Natural killer cell treated with Interleukin-12 subunit alpha and Interleukin-12 subunit beta and Interleukin-15 and Interleukin-18, amount 100 ng/mL, for 72 hours (primary cell): ENCODE data around the gene SCML2. TPM values are rescaled to one million over a fixed set of nuclear protein-coding genes. Genes with fewer than 3 reads are reported as not detected.

Experiments
- ATAC-seq, 2 donors: fragments of 150-1000 bp; cut with Tn5 transposase in 1 of 2; sonication (Bioruptor Pico), chemical (Tn5 transposase) in 1 of 2; 2 replicates each; pipeline ENCODE4 v1.10.0; 2021
- DNase-seq: peaks from one replicate; pipeline ENCODE4 v3.0.0; 2022; ENCODE audit warnings: low spot score
- H3K27ac Mint-ChIP-seq, 2 donors: 1 replicate in 1 of 2; 2 replicates in 1 of 2; pipeline ENCODE4 v1.8.0; 2022; ENCODE audit warnings: mixed read lengths in 2 of 2, mild to moderate bottlenecking in 1 of 2, moderate library complexity in 1 of 2
- H3K27me3 Mint-ChIP-seq, 2 donors: 1 replicate in 1 of 2; 2 replicates in 1 of 2; pipeline ENCODE4 v1.8.0; 2022; ENCODE audit warnings: mixed read lengths in 2 of 2
- H3K36me3 Mint-ChIP-seq: one replicate; pipeline ENCODE4 v1.8.0; 2022; ENCODE audit warnings: mixed read lengths
- H3K4me1 Mint-ChIP-seq, 2 donors: 1 replicate in 1 of 2; 2 replicates in 1 of 2; pipeline ENCODE4 v1.8.0; 2022; ENCODE audit warnings: low read depth in 2 of 2, mixed read lengths in 2 of 2, mild to moderate bottlenecking in 1 of 2
- H3K4me3 Mint-ChIP-seq: one replicate; pipeline ENCODE4 v1.8.0; 2022; ENCODE audit warnings: mixed read lengths
- H3K9me3 Mint-ChIP-seq: 2 replicates; pipeline ENCODE4 v1.8.0; 2022; ENCODE audit warnings: mixed read lengths
- total RNA-seq, 2 donors: library from RNA; stranded (reverse); gene quantifications; one replicate each; pipeline ENCODE4 v1.2.3, GENCODE V29; 2022

Gene SCML2
- total RNA-seq, 2 donors from 2014 or later, result 1.2 to 2.0 TPM

GRCh38 chrX:18220786-18221185, 133.7 kb downstream of the SCML2 start, which contains the start of gene BEND2:
TSS of gene BEND2 (minus strand) at chrX:18220886. CDS start at chrX:18220750, 136 bp downstream.
- no peak within 1 kb of the TSS for H3K27ac Mint-ChIP-seq

GRCh38 chrX:18210470-18210869, 144.0 kb downstream of the SCML2 start:
- ATAC-seq (no peak), DNase-seq (no peak)
- Mint-ChIP-seq H3K4me3 (no peak overlapping the region), H3K4me1 (no peaks in the 10 kb centered on the region), H3K9me3 (no peaks in the 10 kb centered on the region), H3K27me3 (peaks cover 0 to 8% of the 10 kb centered on the region in 2 donors), H3K27ac (no peak overlapping the region), H3K36me3 (no peaks in the 10 kb centered on the region)

More at GRCh38 chrX:18220786-18221185, 133.7 kb downstream of the SCML2 start, which contains the start of gene BEND2:
- H3K36me3 Mint-ChIP-seq, result no peaks in the 10 kb centered on the region
- H3K27me3 Mint-ChIP-seq, result peaks cover 0 to 2% of the 10 kb centered on the region in 2 donors
- ATAC-seq (no peak), DNase-seq (no peak)
- no peak within 1 kb of the TSS for H3K4me3 Mint-ChIP-seq
- H3K9me3 Mint-ChIP-seq, result no peaks in the 10 kb centered on the region
- no peaks in the 10 kb centered on the region for H3K4me1 Mint-ChIP-seq

GRCh38 chrX:18206657-18207056, 147.8 kb downstream of the SCML2 start:
- peaks cover 0 to 5% of the 10 kb centered on the region in 2 donors for H3K27me3 Mint-ChIP-seq
- H3K9me3 Mint-ChIP-seq, result no peaks in the 10 kb centered on the region
- H3K4me3 Mint-ChIP-seq, result no peak overlapping the region
- H3K36me3 Mint-ChIP-seq, result no peaks in the 10 kb centered on the region
- no peak for DNase-seq
- H3K27ac Mint-ChIP-seq, result no peak overlapping the region
- ATAC-seq, result no peak
- H3K4me1 Mint-ChIP-seq, result no peaks in the 10 kb centered on the region

GRCh38 chrX:18203631-18204030, 150.9 kb downstream of the SCML2 start:
- no peaks in the 10 kb centered on the region for H3K4me1 Mint-ChIP-seq
- H3K27me3 Mint-ChIP-seq, result peaks cover 0 to 5% of the 10 kb centered on the region in 2 donors
- H3K4me3 Mint-ChIP-seq, result no peak overlapping the region
- ATAC-seq (no peak), DNase-seq (no peak)
- no peaks in the 10 kb centered on the region for H3K36me3 Mint-ChIP-seq
- no peak overlapping the region for H3K27ac Mint-ChIP-seq
- no peaks in the 10 kb centered on the region for H3K9me3 Mint-ChIP-seq

- H3K27me3 Mint-ChIP-seq, result no peaks in the 10 kb centered on the region
Observed at GRCh38 chrX:18194688-18195087, 159.8 kb downstream of the SCML2 start.

More at GRCh38 chrX:18194688-18195087, 159.8 kb downstream of the SCML2 start:
- no peak overlapping the region for H3K4me3 Mint-ChIP-seq
- H3K4me1 Mint-ChIP-seq, result no peaks in the 10 kb centered on the region
- no peaks in the 10 kb centered on the region for H3K36me3 Mint-ChIP-seq
- no peak overlapping the region for H3K27ac Mint-ChIP-seq
- DNase-seq (no peak), ATAC-seq (no peak)
- no peaks in the 10 kb centered on the region for H3K9me3 Mint-ChIP-seq

Other genes with a start within 250 kb of the SCML2 start
- not detected for gene BEND2, start 133.8 kb downstream of the SCML2 start, total RNA-seq
- 1 to 10 TPM; 1.5 to 2.2 TPM for gene CDKL5, start 70.9 kb upstream of the SCML2 start, total RNA-seq